WTC11 (cell line): Measurements from ENCODE around the gene ANGEL1. TPM values are rescaled to one million over a fixed set of nuclear protein-coding genes. Genes with fewer than 3 reads are reported as not detected.

Source experiments
- ATAC-seq: fragments of 200-7000 bp; cut with Tn5 transposase; 2 replicates; pipeline ENCODE4 v1.10.0; 2021; ENCODE audit warnings: mild to moderate bottlenecking, moderate library complexity
- CTCF ChIA-PET: fragments of 300-600 bp; sonication (Branson Sonifier 250); formaldehyde crosslinking; loops from one replicate; lab custom pipeline; 2021; ENCODE audit warnings: antibody characterized with exemption; lab: Charles Lee
- POLR2A ChIA-PET: fragments of 350-600 bp; sonication (Branson Sonifier 250); formaldehyde crosslinking; loops from one replicate; lab custom pipeline; 2021; ENCODE audit warnings: antibody characterized with exemption; lab: Charles Lee
- DNase-seq: peaks from one replicate; pipeline ENCODE4 v3.0.0; 2021; ENCODE audit warnings: low spot score
- H3K27ac Mint-ChIP-seq: 2 replicates; pipeline ENCODE4 v1.8.0; 2021; ENCODE audit warnings: mixed read lengths
- H3K27me3 Mint-ChIP-seq: 2 replicates; pipeline ENCODE4 v1.8.0; 2021; ENCODE audit warnings: low read depth, mild to moderate bottlenecking, moderate library complexity, mixed read lengths
- H3K36me3 Mint-ChIP-seq: 2 replicates; pipeline ENCODE4 v1.8.0; 2021; ENCODE audit warnings: mixed read lengths
- H3K4me1 Mint-ChIP-seq: 2 replicates; pipeline ENCODE4 v1.8.0; 2022; ENCODE audit warnings: mixed read lengths
- H3K4me3 Mint-ChIP-seq: 2 replicates; pipeline ENCODE4 v1.8.0; 2021; ENCODE audit warnings: mild to moderate bottlenecking, moderate library complexity, mixed read lengths
- H3K9me3 Mint-ChIP-seq: 2 replicates; pipeline ENCODE4 v1.8.0; 2021; ENCODE audit warnings: mixed read lengths
- AFF4 ChIP-seq: sonication (generic); formaldehyde crosslinking; IDR thresholded peaks from 2 replicates; pipeline ENCODE4 v1.8.1; 2023; ENCODE audit warnings: mild to moderate bottlenecking, missing genetic modification reagents, borderline replicate concordance
- ATF3 ChIP-seq: sonication (generic); formaldehyde crosslinking; conservative IDR thresholded peaks from 2 replicates; pipeline ENCODE4 v1.8.1; 2022; ENCODE audit warnings: mild to moderate bottlenecking, missing genetic modification reagents
- CDX4 ChIP-seq: fragments of 250-450 bp; sonication (Bioruptor Pico); IDR thresholded peaks from 2 replicates; pipeline ENCODE4 v1.9.0; 2021; ENCODE audit warnings: moderate library complexity, mild to moderate bottlenecking, inconsistent platforms, borderline replicate concordance
- MXD4 ChIP-seq: fragments of 250-450 bp; sonication (Bioruptor Pico); IDR thresholded peaks from 2 replicates; pipeline ENCODE4 v1.8.0; 2021; ENCODE audit warnings: mild to moderate bottlenecking, moderate library complexity, borderline replicate concordance
- STAT6 ChIP-seq: sonication (generic); formaldehyde crosslinking; conservative IDR thresholded peaks from 2 replicates; pipeline ENCODE4 v1.8.1; 2023; ENCODE audit warnings: mild to moderate bottlenecking, low read depth, missing genetic modification reagents, moderate library complexity
- TCF7 ChIP-seq: sonication (generic); formaldehyde crosslinking; IDR thresholded peaks from 2 replicates; pipeline ENCODE4 v1.8.0; 2022; ENCODE audit warnings: mild to moderate bottlenecking, low read depth, missing genetic modification reagents, moderate library complexity
- ZNF138 ChIP-seq: sonication (generic); formaldehyde crosslinking; conservative IDR thresholded peaks from 2 replicates; pipeline ENCODE4 v1.8.1; 2022; ENCODE audit warnings: mild to moderate bottlenecking, moderate library complexity, missing genetic modification reagents
- ZNF423 ChIP-seq: fragments of 250-450 bp; sonication (Bioruptor Pico); IDR thresholded peaks from 2 replicates; pipeline ENCODE4 v2.1.2; 2022; ENCODE audit warnings: mild to moderate bottlenecking, moderate library complexity
- ZNF532 ChIP-seq: fragments of 250-450 bp; sonication (Bioruptor Pico); IDR thresholded peaks from 2 replicates; pipeline ENCODE4 v1.9.0; 2021; ENCODE audit warnings: mild to moderate bottlenecking, borderline replicate concordance
- total RNA-seq: library from RNA; stranded (reverse); gene quantifications from 3 replicates; pipeline ENCODE4 v1.2.3, GENCODE V29; 2021

The ANGEL1 gene
- total RNA-seq, 1 experiment from 2014 or later = 29.7 TPM

- Mint-ChIP-seq H3K9me3 (no peaks in the 10 kb centered on the region), H3K27ac (no peak overlapping the region), H3K4me3 (no peak overlapping the region), H3K27me3 (peaks cover 2% of the 10 kb centered on the region; the same call in 1 of the 2 replicates), H3K4me1 (peaks cover 13% of the 10 kb centered on the region), H3K36me3 (peaks cover 6% of the 10 kb centered on the region)
- CTCF ChIA-PET = interaction anchor here (1.0 to 2.5 kb wide), 2 partner anchors 67 to 68 kb away, joined by 4 to 18 read pairs; no protein-coding TSS in a partner anchor
- DNase-seq (no peak), ATAC-seq (no peak)
- TF ChIP-seq TCF7 = no peak
- TF ChIP-seq STAT6 (CRISPR knock-in tag) = no peak
- TF ChIP-seq ATF3 (CRISPR knock-in tag) = no peak
- no peak for TF ChIP-seq AFF4 (CRISPR knock-in tag)
- POLR2A ChIA-PET = no interaction called here
Measured at GRCh38 chr14:76777721-76778120, 35.0 kb downstream of the ANGEL1 start.

GRCh38 chr14:76776428-76777251 is 36.0 kb downstream of the ANGEL1 start:
- Mint-ChIP-seq H3K27me3 (peaks cover 2% of the 10 kb centered on the region; the same call in 1 of the 2 replicates), H3K36me3 (no peaks in the 10 kb centered on the region), H3K27ac (no peak overlapping the region), H3K9me3 (no peaks in the 10 kb centered on the region), H3K4me3 (no peak overlapping the region), H3K4me1 (peaks cover 18% of the 10 kb centered on the region)
- TF ChIP-seq MXD4 (CRISPR knock-in tag) (no peak), ZNF423 (0 out of 2 replicates have a peak, but pooled peaks have one; percentile 32)
- DNase-seq = no peak
- ChIA-PET CTCF (interaction anchor here (2.5 to 2.9 kb wide), 2 partner anchors 9 to 66 kb away, joined by 18 to 24 read pairs; no protein-coding TSS in a partner anchor), POLR2A (no interaction called here)
- ATAC-seq = peak; percentile 11

- no peak for ATAC-seq
- ChIA-PET POLR2A (no interaction called here), CTCF (interaction anchor here (2.5 to 2.9 kb wide), 2 partner anchors 9 to 66 kb away, joined by 18 to 24 read pairs; no protein-coding TSS in a partner anchor)
- Mint-ChIP-seq H3K4me3 (no peak overlapping the region), H3K9me3 (no peaks in the 10 kb centered on the region), H3K36me3 (no peaks in the 10 kb centered on the region), H3K27ac (no peak overlapping the region), H3K27me3 (peaks cover 2% of the 10 kb centered on the region; the same call in 1 of the 2 replicates), H3K4me1 (peaks cover 21% of the 10 kb centered on the region)
- DNase-seq = no peak
- no peak for TF ChIP-seq STAT6 (CRISPR knock-in tag)
- TF ChIP-seq CDX4 (CRISPR knock-in tag) = no peak
- no peak for TF ChIP-seq ZNF532 (CRISPR knock-in tag)
- TF ChIP-seq ZNF138 (CRISPR knock-in tag) = no peak
Measured at GRCh38 chr14:76775695-76776427, 36.8 kb downstream of the ANGEL1 start.
